GM13977 (cell line): ENCODE measurements around the gene ZNF280D.

ENCODE experiments used
- DNase-seq: peaks from one replicate; pipeline ENCODE4 v3.0.0; 2012; ENCODE audit warnings: low spot score
- in situ Hi-C: fragments of 300-500 bp; cut with MboI; formaldehyde crosslinking; loops from one replicate; pipeline ENCODE4 v1.12.0; 2022; ENCODE audit warnings: low sequenced_read_pairs, low pct_unique_long_range_greater_than_20kb, mixed read lengths, inconsistent platforms; ENCODE audit not compliant: unreplicated experiment
- TF ChIP-seq, protein P1 (sequence below): IDR thresholded peaks from 2 replicates; pipeline ENCODE4 v1.5.1; 2012; ENCODE audit warnings: mild to moderate bottlenecking, control low read depth; ENCODE audit not compliant: insufficient read depth; ENCODE audit errors: extremely low read depth, missing control alignments

The ZNF280D gene

DNA sequence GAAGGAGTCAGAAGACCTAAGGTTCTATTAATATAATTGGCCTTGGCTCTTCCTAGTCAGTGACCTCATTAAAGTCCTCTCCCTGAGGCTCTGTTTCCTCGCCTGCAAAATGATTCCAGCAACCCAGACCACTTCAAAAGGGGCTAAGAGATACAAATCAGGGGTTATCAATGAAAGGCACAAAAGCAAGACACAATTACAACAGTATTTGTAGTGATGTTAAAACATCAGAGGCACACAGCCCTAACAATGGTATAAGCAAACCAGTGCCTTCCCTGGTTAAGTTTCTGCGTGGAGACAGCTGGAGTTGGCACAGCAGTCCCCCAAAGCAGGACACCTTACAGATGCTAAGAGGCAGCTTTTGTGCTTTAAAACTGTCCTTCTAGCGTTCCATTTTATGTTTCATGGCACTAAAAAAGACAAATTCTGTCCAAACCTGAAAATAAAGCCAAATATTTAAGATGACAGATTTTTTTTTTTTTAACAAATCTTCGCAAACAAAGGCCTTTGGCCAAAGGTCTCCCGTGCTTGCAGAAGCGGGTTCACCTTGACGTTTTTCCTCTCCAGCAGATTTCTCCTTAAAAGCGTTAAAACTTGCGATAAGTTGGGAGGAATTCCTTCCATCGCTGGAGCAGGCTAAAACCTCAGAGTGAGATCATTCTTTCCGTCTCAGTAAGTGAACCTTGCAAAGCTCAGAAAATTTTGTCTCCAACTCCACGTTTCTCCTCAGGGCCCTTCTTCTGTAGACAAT lies 999 bp downstream of the ZNF280D start:
- TF ChIP-seq, protein P1, sequence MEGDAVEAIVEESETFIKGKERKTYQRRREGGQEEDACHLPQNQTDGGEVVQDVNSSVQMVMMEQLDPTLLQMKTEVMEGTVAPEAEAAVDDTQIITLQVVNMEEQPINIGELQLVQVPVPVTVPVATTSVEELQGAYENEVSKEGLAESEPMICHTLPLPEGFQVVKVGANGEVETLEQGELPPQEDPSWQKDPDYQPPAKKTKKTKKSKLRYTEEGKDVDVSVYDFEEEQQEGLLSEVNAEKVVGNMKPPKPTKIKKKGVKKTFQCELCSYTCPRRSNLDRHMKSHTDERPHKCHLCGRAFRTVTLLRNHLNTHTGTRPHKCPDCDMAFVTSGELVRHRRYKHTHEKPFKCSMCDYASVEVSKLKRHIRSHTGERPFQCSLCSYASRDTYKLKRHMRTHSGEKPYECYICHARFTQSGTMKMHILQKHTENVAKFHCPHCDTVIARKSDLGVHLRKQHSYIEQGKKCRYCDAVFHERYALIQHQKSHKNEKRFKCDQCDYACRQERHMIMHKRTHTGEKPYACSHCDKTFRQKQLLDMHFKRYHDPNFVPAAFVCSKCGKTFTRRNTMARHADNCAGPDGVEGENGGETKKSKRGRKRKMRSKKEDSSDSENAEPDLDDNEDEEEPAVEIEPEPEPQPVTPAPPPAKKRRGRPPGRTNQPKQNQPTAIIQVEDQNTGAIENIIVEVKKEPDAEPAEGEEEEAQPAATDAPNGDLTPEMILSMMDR: no peak
- in situ Hi-C loops: no loop called here
- DNase-seq: peak; percentile 41

DNA sequence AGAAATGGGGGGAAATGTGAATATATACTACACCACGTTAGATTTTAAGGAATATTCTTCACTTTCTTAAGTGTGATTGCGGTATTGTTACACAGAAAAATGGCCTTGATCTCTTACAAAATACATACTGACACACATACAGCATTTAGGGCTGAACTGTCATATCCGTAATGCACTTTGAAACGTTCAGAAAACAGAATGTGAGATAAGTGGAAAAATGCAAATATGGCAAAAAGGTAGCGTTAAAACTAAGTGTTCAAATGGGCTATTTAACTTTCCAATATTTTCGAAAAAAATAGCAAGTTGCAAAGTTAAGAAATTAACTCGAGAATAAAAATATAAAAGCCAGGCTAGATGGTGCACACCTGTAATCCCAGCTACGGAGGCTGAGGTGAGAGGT lies 1.8 kb downstream of the ZNF280D start:
- TF ChIP-seq, protein P1: no peak
- no peak for DNase-seq
- in situ Hi-C loops: no loop called here

DNA sequence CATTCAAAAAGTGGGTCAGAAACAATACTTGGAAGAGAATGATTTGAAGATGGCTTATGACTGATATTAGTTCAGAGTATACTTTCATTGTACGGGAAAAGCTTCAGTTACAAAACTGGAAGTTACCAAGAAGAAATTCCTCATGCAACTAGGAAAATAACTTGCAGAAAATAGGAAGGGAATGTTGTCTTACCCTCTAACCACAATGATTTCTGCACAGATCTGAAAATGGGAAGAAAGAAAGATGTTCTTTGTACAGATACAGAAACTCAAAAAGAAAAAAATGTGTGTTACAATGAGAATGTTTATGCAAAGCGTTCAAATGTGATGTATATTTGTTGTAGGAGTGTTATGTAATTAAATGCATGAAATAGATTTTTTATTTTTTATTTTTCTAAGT lies 3.7 kb downstream of the ZNF280D start:
- TF ChIP-seq, protein P1: no peak
- no peak for DNase-seq
- in situ Hi-C loops: no loop called here

DNA sequence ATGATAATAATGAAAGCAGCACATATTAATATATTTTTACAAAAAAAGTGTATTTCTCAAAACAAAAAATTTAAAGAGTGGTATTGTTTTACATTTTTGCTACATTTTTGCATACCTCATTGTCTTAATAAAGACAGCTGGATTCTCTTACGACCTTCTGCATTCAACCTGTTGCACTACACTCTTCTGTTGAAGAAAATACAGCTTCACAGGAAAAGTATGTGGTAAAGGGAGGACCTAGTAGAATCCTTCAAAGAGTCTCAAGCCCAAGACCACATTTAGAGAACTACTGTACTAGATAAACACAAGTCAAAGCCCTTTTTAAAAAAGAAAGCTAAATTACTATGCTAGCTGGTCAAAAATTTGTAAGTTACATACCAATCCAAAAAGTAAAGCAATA lies 7.9 kb downstream of the ZNF280D start:
- no peak for DNase-seq
- TF ChIP-seq, protein P1: no peak
- in situ Hi-C loops: no loop called here

DNA sequence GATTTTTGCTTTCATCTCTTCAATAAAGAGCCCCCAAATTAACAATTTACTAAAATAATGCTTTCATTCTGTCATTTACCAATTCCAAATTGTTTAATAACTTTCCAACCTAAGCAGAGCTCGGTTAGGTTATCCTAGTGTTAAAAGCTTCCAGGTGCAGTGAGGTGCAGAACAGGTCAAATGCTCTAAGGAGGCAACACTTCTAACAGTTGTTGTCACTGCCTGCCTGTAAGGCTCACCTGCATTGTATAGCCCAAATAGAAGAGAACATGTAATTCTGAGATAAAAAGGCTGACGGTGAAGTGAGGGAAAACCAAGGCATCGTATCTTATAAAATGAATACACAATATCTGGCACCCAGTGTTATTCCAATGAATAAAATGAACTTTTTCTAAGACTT lies 9.1 kb downstream of the ZNF280D start:
- no peak for DNase-seq
- in situ Hi-C loops: no loop called here
- TF ChIP-seq, protein P1: no peak

DNA sequence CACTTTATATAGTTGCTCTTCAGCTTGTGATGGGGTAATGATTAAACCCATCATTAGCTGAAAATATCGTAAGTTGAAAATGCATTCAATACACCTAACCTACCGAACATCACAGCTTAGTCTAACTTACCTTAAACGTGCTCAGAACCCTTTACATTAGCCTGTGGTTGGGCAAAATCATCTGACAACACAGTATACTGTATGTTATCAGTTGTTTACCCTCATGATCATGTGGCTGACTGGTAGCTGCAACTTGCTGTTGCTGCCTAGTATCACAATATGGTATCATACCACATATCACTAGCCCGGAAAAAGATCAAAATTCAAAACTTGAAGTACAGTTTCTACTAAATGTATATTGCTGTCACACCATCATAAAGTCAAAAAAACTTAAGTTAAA lies 9.5 kb downstream of the ZNF280D start:
- TF ChIP-seq, protein P1: no peak
- no peak for DNase-seq
- in situ Hi-C loops: no loop called here
